NOMO-1 (cell line): Measurements from ENCODE around the gene ANO4.

Experiments
- DNase-seq, 2 experiments: peaks; one replicate each; lab custom pipeline; 2025; ENCODE audit not compliant: unreplicated experiment in 2 of 2; lab: John Stamatoyannopoulos, UW

ANO4 gene

DNA sequence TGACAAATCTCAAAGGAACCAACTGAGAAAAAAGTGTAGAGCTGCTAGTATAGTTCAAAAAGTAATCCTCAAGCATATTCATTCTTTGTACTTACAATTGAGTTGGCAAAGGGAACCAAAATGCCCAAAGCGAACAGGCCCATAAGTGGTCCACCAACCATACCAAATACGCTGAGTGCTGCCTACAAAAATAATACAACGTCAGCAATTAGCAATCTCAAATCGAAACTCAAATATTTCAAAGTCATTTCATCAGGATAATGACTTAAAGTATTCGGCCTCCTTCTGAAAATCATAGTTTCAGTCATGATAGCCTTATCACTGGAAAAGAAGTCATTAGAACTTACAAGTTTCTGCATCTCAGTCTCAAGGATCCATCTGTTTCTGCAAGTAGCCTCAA, 373.4 kb downstream of the ANO4 start:
- no peak for DNase-seq

GRCh38 chr12:101172316-101172715, 377.7 kb downstream of the ANO4 start:
- no peak for DNase-seq

DNA sequence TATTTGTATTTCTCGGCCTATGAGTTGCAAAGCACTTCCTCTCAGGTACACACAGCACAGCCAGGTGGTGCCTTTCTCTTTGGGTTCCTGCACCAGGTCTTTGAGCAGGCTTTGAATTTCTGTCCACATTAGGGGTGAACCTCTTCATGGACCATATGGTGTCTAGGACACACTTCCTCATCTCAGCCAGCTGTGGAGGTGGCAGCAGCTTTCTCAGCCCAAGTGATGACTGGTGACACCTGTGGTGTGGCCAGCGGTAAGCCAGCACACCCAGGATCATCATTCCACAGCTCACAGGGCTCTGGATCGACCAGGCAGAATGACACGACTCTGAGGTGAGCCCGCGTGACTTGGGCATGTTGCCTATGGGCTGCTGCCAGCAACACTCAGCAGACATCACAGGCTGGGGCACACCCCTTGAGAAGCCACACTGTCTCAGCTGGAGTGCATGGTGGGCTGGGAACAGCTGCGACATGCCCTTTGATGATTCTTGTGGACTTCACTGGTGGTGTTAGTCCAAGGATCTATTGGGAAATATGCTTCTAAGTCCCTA, 378.7 kb downstream of the ANO4 start:
- DNase-seq: no peak

- no peak for DNase-seq
Measured at GRCh38 chr12:101174541-101174940, 380.0 kb downstream of the ANO4 start.
